ENCODE data around the gene ABHD16A. TPM values are rescaled to one million over a fixed set of nuclear protein-coding genes. Genes with fewer than 3 reads are reported as not detected.
A peak's percentile ranks its signal among the peaks of the same experiment; 100 is the strongest.

Gene ABHD16A
- total and polyA plus RNA-seq, 2 of the 13 experiments (the other 11 are each of a cell fraction or from before 2014, with no cell fraction given): 43.5 to 45.4 TPM

DNA sequence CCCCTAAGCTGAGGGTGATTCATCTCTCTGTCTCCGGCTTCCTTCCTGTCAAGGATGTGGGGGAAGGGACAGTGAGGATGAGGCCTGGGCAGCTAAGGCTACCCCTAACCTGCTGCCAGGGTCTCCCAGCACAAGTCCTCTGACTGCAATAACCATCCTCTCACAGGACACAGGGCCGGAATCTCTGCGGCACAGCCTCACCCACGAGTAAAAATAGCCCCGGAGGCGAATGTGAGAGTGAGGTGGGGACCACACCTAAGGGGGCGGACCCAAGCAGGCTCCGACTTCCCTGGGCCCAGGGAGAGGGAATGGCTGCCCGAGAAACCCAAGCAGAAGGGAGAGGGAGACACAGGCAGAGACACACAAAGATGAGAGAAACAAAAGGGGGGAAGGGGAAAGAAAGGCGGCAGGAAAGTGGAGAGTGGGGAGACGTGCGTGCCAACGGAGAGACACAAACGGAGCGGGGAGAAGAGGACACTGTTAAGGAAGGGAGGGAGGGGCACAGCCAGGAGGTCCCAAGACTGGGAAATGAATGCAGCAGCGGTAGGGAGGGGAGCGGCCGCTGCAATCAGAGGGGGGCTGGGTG is 31.8 kb upstream of the ABHD16A start (continued):
- TF ChIP-seq, protein P1, sequence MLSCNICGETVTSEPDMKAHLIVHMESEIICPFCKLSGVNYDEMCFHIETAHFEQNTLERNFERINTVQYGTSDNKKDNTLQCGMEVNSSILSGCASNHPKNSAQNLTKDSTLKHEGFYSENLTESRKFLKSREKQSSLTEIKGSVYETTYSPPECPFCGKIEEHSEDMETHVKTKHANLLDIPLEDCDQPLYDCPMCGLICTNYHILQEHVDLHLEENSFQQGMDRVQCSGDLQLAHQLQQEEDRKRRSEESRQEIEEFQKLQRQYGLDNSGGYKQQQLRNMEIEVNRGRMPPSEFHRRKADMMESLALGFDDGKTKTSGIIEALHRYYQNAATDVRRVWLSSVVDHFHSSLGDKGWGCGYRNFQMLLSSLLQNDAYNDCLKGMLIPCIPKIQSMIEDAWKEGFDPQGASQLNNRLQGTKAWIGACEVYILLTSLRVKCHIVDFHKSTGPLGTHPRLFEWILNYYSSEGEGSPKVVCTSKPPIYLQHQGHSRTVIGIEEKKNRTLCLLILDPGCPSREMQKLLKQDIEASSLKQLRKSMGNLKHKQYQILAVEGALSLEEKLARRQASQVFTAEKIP (CRISPR knock-in tag; IDR thresholded peaks at IDR 0.05; ENCODE audit: borderline replicate concordance): no peak
- peak; percentile 81 for TF ChIP-seq ZFX (CRISPR knock-in tag; IDR thresholded peaks at IDR 0.05; ENCODE audit: low read depth)
- peak; percentile 40 for TF ChIP-seq GATAD2A (CRISPR knock-in tag; IDR thresholded peaks at IDR 0.05)
- no peak for TF ChIP-seq IKZF1 (IDR thresholded peaks at IDR 0.05)
- TF ChIP-seq IKZF4 (CRISPR knock-in tag; IDR thresholded peaks at IDR 0.05; ENCODE audit: borderline replicate concordance, low read depth, not compliant biosample characterization): no peak
- TF ChIP-seq ARHGAP35 (CRISPR knock-in tag; IDR thresholded peaks at IDR 0.05; ENCODE audit: borderline replicate concordance): no peak
- 0 out of 2 replicates have a peak, but pooled peaks have one; percentile 36 for TF ChIP-seq SOX5 (CRISPR knock-in tag; IDR thresholded peaks at IDR 0.05; ENCODE audit: borderline replicate concordance)
- TF ChIP-seq, protein P2, sequence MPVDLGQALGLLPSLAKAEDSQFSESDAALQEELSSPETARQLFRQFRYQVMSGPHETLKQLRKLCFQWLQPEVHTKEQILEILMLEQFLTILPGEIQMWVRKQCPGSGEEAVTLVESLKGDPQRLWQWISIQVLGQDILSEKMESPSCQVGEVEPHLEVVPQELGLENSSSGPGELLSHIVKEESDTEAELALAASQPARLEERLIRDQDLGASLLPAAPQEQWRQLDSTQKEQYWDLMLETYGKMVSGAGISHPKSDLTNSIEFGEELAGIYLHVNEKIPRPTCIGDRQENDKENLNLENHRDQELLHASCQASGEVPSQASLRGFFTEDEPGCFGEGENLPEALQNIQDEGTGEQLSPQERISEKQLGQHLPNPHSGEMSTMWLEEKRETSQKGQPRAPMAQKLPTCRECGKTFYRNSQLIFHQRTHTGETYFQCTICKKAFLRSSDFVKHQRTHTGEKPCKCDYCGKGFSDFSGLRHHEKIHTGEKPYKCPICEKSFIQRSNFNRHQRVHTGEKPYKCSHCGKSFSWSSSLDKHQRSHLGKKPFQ (CRISPR knock-in tag; IDR thresholded peaks at IDR 0.05; ENCODE audit: insufficient replicate concordance): peak; percentile 53
- no peak for TF ChIP-seq MATR3 (CRISPR knock-in tag; IDR thresholded peaks at IDR 0.05)
- no peak for TF ChIP-seq TEAD3 (CRISPR knock-in tag; optimal IDR thresholded peaks at IDR 0.05; ENCODE audit: borderline replicate concordance)
- 0 out of 2 replicates have a peak, but pooled peaks have one; percentile 12 for TF ChIP-seq ZSCAN31 (CRISPR knock-in tag; IDR thresholded peaks at IDR 0.05; ENCODE audit: low read depth)
- TF ChIP-seq, protein P3, sequence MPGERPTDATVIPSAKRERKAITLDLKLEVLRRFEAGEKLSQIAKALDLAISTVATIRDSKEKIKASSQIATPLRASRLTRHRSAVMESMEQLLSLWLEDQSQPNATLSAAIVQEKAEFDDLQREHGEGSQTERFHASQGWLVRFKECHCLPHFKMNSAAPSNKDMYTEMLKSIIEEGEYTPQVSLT (CRISPR knock-in tag; IDR thresholded peaks at IDR 0.05; ENCODE audit: borderline replicate concordance, low read depth): no peak
- TF ChIP-seq, protein P4, sequence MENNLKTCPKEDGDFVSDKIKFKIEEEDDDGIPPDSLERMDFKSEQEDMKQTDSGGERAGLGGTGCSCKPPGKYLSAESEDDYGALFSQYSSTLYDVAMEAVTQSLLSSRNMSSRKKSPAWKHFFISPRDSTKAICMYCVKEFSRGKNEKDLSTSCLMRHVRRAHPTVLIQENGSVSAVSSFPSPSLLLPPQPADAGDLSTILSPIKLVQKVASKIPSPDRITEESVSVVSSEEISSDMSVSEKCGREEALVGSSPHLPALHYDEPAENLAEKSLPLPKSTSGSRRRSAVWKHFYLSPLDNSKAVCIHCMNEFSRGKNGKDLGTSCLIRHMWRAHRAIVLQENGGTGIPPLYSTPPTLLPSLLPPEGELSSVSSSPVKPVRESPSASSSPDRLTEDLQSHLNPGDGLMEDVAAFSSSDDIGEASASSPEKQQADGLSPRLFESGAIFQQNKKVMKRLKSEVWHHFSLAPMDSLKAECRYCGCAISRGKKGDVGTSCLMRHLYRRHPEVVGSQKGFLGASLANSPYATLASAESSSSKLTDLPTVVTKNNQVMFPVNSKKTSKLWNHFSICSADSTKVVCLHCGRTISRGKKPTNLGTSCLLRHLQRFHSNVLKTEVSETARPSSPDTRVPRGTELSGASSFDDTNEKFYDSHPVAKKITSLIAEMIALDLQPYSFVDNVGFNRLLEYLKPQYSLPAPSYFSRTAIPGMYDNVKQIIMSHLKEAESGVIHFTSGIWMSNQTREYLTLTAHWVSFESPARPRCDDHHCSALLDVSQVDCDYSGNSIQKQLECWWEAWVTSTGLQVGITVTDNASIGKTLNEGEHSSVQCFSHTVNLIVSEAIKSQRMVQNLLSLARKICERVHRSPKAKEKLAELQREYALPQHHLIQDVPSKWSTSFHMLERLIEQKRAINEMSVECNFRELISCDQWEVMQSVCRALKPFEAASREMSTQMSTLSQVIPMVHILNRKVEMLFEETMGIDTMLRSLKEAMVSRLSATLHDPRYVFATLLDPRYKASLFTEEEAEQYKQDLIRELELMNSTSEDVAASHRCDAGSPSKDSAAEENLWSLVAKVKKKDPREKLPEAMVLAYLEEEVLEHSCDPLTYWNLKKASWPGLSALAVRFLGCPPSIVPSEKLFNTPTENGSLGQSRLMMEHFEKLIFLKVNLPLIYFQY (CRISPR knock-in tag; IDR thresholded peaks at IDR 0.05; ENCODE audit: borderline replicate concordance): no peak; the same call in 1 of the 2 replicates
- TF ChIP-seq PHF21A (CRISPR knock-in tag; IDR thresholded peaks at IDR 0.05): no peak
- no peak for TF ChIP-seq HDAC6 (IDR thresholded peaks at IDR 0.05; ENCODE audit: low read depth, low read length)
- TF ChIP-seq, protein P5, sequence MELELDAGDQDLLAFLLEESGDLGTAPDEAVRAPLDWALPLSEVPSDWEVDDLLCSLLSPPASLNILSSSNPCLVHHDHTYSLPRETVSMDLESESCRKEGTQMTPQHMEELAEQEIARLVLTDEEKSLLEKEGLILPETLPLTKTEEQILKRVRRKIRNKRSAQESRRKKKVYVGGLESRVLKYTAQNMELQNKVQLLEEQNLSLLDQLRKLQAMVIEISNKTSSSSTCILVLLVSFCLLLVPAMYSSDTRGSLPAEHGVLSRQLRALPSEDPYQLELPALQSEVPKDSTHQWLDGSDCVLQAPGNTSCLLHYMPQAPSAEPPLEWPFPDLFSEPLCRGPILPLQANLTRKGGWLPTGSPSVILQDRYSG (CRISPR knock-in tag; IDR thresholded peaks at IDR 0.05): no peak
- TF ChIP-seq, protein P6, sequence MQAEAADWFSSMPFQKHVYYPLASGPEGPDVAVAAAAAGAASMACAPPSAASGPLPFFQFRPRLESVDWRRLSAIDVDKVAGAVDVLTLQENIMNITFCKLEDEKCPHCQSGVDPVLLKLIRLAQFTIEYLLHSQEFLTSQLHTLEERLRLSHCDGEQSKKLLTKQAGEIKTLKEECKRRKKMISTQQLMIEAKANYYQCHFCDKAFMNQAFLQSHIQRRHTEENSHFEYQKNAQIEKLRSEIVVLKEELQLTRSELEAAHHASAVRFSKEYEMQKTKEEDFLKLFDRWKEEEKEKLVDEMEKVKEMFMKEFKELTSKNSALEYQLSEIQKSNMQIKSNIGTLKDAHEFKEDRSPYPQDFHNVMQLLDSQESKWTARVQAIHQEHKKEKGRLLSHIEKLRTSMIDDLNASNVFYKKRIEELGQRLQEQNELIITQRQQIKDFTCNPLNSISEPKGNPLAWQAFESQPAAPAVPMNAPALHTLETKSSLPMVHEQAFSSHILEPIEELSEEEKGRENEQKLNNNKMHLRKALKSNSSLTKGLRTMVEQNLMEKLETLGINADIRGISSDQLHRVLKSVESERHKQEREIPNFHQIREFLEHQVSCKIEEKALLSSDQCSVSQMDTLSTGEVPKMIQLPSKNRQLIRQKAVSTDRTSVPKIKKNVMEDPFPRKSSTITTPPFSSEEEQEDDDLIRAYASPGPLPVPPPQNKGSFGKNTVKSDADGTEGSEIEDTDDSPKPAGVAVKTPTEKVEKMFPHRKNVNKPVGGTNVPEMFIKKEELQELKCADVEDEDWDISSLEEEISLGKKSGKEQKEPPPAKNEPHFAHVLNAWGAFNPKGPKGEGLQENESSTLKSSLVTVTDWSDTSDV (CRISPR knock-in tag; IDR thresholded peaks at IDR 0.05): 0 out of 2 replicates have a peak, but pooled peaks have one; percentile 75
- TF ChIP-seq PHB2 (IDR thresholded peaks at IDR 0.05; ENCODE audit: partially characterized antibody): no peak
